ENCODE measurements around the gene NPC1. TPM values are rescaled to one million over a fixed set of nuclear protein-coding genes. Genes with fewer than 3 reads are reported as not detected.
A peak's percentile ranks its signal among the peaks of the same experiment; 100 is the strongest.
"Not testable (repeated sequence)": the region's sequence is repeated elsewhere in the genome, so short reads cannot be mapped to it uniquely, and the experiment has no call there.

Gene NPC1
- total RNA-seq, 2 experiments from 2014 or later: 34.6 to 35.0 TPM

- H3K27me3 Mint-ChIP-seq (ENCODE audit: low read depth); H3K9me3 Mint-ChIP-seq (ENCODE audit: insufficient read depth); DNase-seq; ATAC-seq: not testable (repeated sequence)
- peaks cover 41% of the 10 kb centered on the region for H3K4me1 Mint-ChIP-seq (ENCODE audit: low read depth)
- CTCF ChIA-PET: interaction anchor here (1.2 kb wide), 1 partner anchor 13 kb away, joined by 5 read pairs; no protein-coding TSS in a partner anchor
- peaks cover 58% of the 10 kb centered on the region for H3K36me3 Mint-ChIP-seq (ENCODE audit: low read depth)
- peak overlapping the region; percentile 48 for H3K27ac Mint-ChIP-seq
- peak overlapping the region; percentile 15 for H3K4me3 Mint-ChIP-seq
- POLR2A ChIA-PET: interaction anchor here (0.6 kb wide), 1 partner anchor 514 kb away, joined by 3 read pairs; no protein-coding TSS in a partner anchor
These were observed 74.1 kb downstream of the NPC1 start for GRCh38 chr18:23512216-23512615.

- H3K4me3 Mint-ChIP-seq; ATAC-seq; H3K9me3 Mint-ChIP-seq (ENCODE audit: insufficient read depth); H3K27ac Mint-ChIP-seq; H3K27me3 Mint-ChIP-seq (ENCODE audit: low read depth); DNase-seq: not testable (repeated sequence)
- ChIA-PET CTCF (interaction anchor here (0.9 to 1.2 kb wide), 2 partner anchors 13 to 23 kb away, joined by 5 to 9 read pairs; no protein-coding TSS in a partner anchor), POLR2A (interaction anchor here (0.6 kb wide), 1 partner anchor 79 kb away, joined by 4 read pairs; no protein-coding TSS in a partner anchor)
- peaks cover 62% of the 10 kb centered on the region for H3K36me3 Mint-ChIP-seq (ENCODE audit: low read depth)
- H3K4me1 Mint-ChIP-seq (ENCODE audit: low read depth): peaks cover 46% of the 10 kb centered on the region
These were observed 75.4 kb downstream of the NPC1 start for GRCh38 chr18:23510923-23511322.

GRCh38 chr18:23506393-23506792, 79.9 kb downstream of the NPC1 start:
- H3K9me3 Mint-ChIP-seq (ENCODE audit: insufficient read depth): no peaks in the 10 kb centered on the region
- H3K4me3 Mint-ChIP-seq: no peak overlapping the region
- no peak overlapping the region for H3K27ac Mint-ChIP-seq
- ChIA-PET POLR2A (no interaction called here), CTCF (interaction anchor here (0.8 to 6.3 kb wide), 3 partner anchors 9 to 19 kb away, joined by 3 to 42 read pairs (median 4); no protein-coding TSS in a partner anchor)
- DNase-seq (no peak), ATAC-seq (no peak)
- peaks cover 54% of the 10 kb centered on the region for H3K4me1 Mint-ChIP-seq (ENCODE audit: low read depth)
- peaks cover 51% of the 10 kb centered on the region for H3K36me3 Mint-ChIP-seq (ENCODE audit: low read depth)
- no peaks in the 10 kb centered on the region for H3K27me3 Mint-ChIP-seq (ENCODE audit: low read depth)

GRCh38 chr18:23504720-23505119, 81.6 kb downstream of the NPC1 start:
- Mint-ChIP-seq H3K27ac (peak overlapping the region; percentile 76), H3K4me1 (ENCODE audit: low read depth) (peaks cover 51% of the 10 kb centered on the region), H3K9me3 (ENCODE audit: insufficient read depth) (no peaks in the 10 kb centered on the region), H3K4me3 (peak overlapping the region; percentile 97), H3K27me3 (ENCODE audit: low read depth) (no peaks in the 10 kb centered on the region), H3K36me3 (ENCODE audit: low read depth) (peaks cover 37% of the 10 kb centered on the region)
- ChIA-PET POLR2A (no interaction called here), CTCF (interaction anchor here (1.0 to 6.3 kb wide), 5 partner anchors 11 to 198 kb away, joined by 3 to 42 read pairs (median 6); no protein-coding TSS in a partner anchor)
- ATAC-seq: no peak
- peak; percentile 39 for DNase-seq

- ChIA-PET CTCF (interaction anchor here (1.7 to 6.3 kb wide), 3 partner anchors 12 to 18 kb away, joined by 6 to 42 read pairs (median 13); no protein-coding TSS in a partner anchor), POLR2A (interaction anchor here (1.0 to 2.0 kb wide), 2 partner anchors 16 to 51 kb away, joined by 4 to 9 read pairs; partner anchors contain the start of gene RIOK3)
- H3K27ac Mint-ChIP-seq: peak overlapping the region; percentile 76
- H3K27me3 Mint-ChIP-seq (ENCODE audit: low read depth): no peaks in the 10 kb centered on the region
- peaks cover 57% of the 10 kb centered on the region for H3K4me1 Mint-ChIP-seq (ENCODE audit: low read depth)
- DNase-seq (peak; percentile 29), ATAC-seq (no peak)
- no peaks in the 10 kb centered on the region for H3K9me3 Mint-ChIP-seq (ENCODE audit: insufficient read depth)
- peak overlapping the region; percentile 97 for H3K4me3 Mint-ChIP-seq
- H3K36me3 Mint-ChIP-seq (ENCODE audit: low read depth): peaks cover 37% of the 10 kb centered on the region
These were observed 82.4 kb downstream of the NPC1 start for GRCh38 chr18:23503963-23504344.

GRCh38 chr18:23503038-23503962, 83.0 kb downstream of the NPC1 start, which contains the start of gene RMC1:
TSS of gene RMC1 (plus strand) at chr18:23503511. CDS start at chr18:23503619, 108 bp downstream.
- peak; percentile 89 for ATAC-seq
- DNase-seq: peak; percentile 97
- H3K4me3 Mint-ChIP-seq: peak within 1 kb of the TSS; percentile 97
- H3K27ac Mint-ChIP-seq: peak within 1 kb of the TSS; percentile 87
- H3K27me3 Mint-ChIP-seq (ENCODE audit: low read depth): no peaks in the 10 kb centered on the region
- H3K36me3 Mint-ChIP-seq (ENCODE audit: low read depth): peaks cover 31% of the 10 kb centered on the region
- ChIA-PET POLR2A (interaction anchor here (0.6 to 2.0 kb wide), 6 partner anchors 15 to 512 kb away, joined by 3 to 9 read pairs (median 4); partner anchors contain the start of genes NPC1 and RIOK3), CTCF (interaction anchor here (0.6 to 6.3 kb wide), 6 partner anchors 10 to 339 kb away, joined by 3 to 42 read pairs (median 5); no protein-coding TSS in a partner anchor)
- H3K9me3 Mint-ChIP-seq (ENCODE audit: insufficient read depth): no peaks in the 10 kb centered on the region
- peaks cover 60% of the 10 kb centered on the region for H3K4me1 Mint-ChIP-seq (ENCODE audit: low read depth)

- ChIA-PET CTCF (interaction anchor here (0.6 to 6.3 kb wide), 6 partner anchors 9 to 339 kb away, joined by 3 to 42 read pairs (median 4); no protein-coding TSS in a partner anchor), POLR2A (interaction anchor here (0.6 to 2.0 kb wide), 4 partner anchors 14 to 83 kb away, joined by 3 to 9 read pairs (median 4); partner anchors contain the start of gene NPC1)
- Mint-ChIP-seq H3K4me1 (ENCODE audit: low read depth) (peaks cover 61% of the 10 kb centered on the region), H3K27me3 (ENCODE audit: low read depth) (no peaks in the 10 kb centered on the region), H3K4me3 (peak overlapping the region; percentile 80), H3K27ac (peak overlapping the region; percentile 87), H3K9me3 (ENCODE audit: insufficient read depth) (no peaks in the 10 kb centered on the region), H3K36me3 (ENCODE audit: low read depth) (peaks cover 25% of the 10 kb centered on the region)
- no peak for ATAC-seq
- DNase-seq: no peak
These were observed 83.7 kb downstream of the NPC1 start for GRCh38 chr18:23502516-23503037.

GRCh38 chr18:23501626-23502025, 84.7 kb downstream of the NPC1 start:
- DNase-seq (no peak), ATAC-seq (no peak)
- H3K9me3 Mint-ChIP-seq (ENCODE audit: insufficient read depth): no peaks in the 10 kb centered on the region
- no peaks in the 10 kb centered on the region for H3K27me3 Mint-ChIP-seq (ENCODE audit: low read depth)
- H3K4me1 Mint-ChIP-seq (ENCODE audit: low read depth): peaks cover 53% of the 10 kb centered on the region
- H3K4me3 Mint-ChIP-seq: no peak overlapping the region
- ChIA-PET POLR2A (no interaction called here), CTCF (interaction anchor here (0.6 to 6.3 kb wide), 7 partner anchors 14 to 890 kb away, joined by 3 to 42 read pairs (median 4); no protein-coding TSS in a partner anchor)
- no peak overlapping the region for H3K27ac Mint-ChIP-seq
- peaks cover 17% of the 10 kb centered on the region for H3K36me3 Mint-ChIP-seq (ENCODE audit: low read depth)

GRCh38 chr18:23499291-23499781, 87.0 kb downstream of the NPC1 start:
- DNase-seq (no peak), ATAC-seq (no peak)
- Mint-ChIP-seq H3K4me3 (no peak overlapping the region), H3K4me1 (ENCODE audit: low read depth) (peaks cover 39% of the 10 kb centered on the region), H3K36me3 (ENCODE audit: low read depth) (peaks cover 5% of the 10 kb centered on the region), H3K27ac (no peak overlapping the region), H3K27me3 (ENCODE audit: low read depth) (no peaks in the 10 kb centered on the region), H3K9me3 (ENCODE audit: insufficient read depth) (no peaks in the 10 kb centered on the region)
- ChIA-PET POLR2A (interaction anchor here (1.2 kb wide), 1 partner anchor 46 kb away, joined by 3 read pairs; no protein-coding TSS in a partner anchor), CTCF (interaction anchor here (0.7 to 4.6 kb wide), 20 partner anchors 9 to 316 kb away, joined by 3 to 51 read pairs (median 9); partner anchors contain the start of genes NPC1 and RIOK3)

GRCh38 chr18:23498877-23499276, 87.4 kb downstream of the NPC1 start:
- ChIA-PET POLR2A (interaction anchor here (0.7 to 1.2 kb wide), 3 partner anchors 11 to 287 kb away, joined by 3 to 6 read pairs (median 3); no protein-coding TSS in a partner anchor), CTCF (interaction anchor here (0.7 to 4.6 kb wide), 42 partner anchors 9 to 528 kb away, joined by 3 to 51 read pairs (median 5); partner anchors contain the start of genes NPC1 and RIOK3)

GRCh38 chr18:23498117-23498516, 88.2 kb downstream of the NPC1 start:
- DNase-seq: no peak
- Mint-ChIP-seq H3K27ac (no peak overlapping the region), H3K4me1 (ENCODE audit: low read depth) (peaks cover 36% of the 10 kb centered on the region), H3K4me3 (no peak overlapping the region), H3K27me3 (ENCODE audit: low read depth) (no peaks in the 10 kb centered on the region), H3K36me3 (ENCODE audit: low read depth) (no peaks in the 10 kb centered on the region), H3K9me3 (ENCODE audit: insufficient read depth) (no peaks in the 10 kb centered on the region)
- no peak for ATAC-seq
- POLR2A ChIA-PET: interaction anchor here (1.2 kb wide), 2 partner anchors 10 to 45 kb away, joined by 3 to 6 read pairs; no protein-coding TSS in a partner anchor
- CTCF ChIA-PET: interaction anchor here (0.6 to 4.6 kb wide), 44 partner anchors 9 to 529 kb away, joined by 3 to 51 read pairs (median 5); partner anchors contain the start of genes NPC1 and RIOK3

More at GRCh38 chr18:23498877-23499276, 87.4 kb downstream of the NPC1 start:
- peak; percentile 55 for ATAC-seq
- peaks cover 1% of the 10 kb centered on the region for H3K36me3 Mint-ChIP-seq (ENCODE audit: low read depth)
- H3K9me3 Mint-ChIP-seq (ENCODE audit: insufficient read depth): no peaks in the 10 kb centered on the region
- H3K27me3 Mint-ChIP-seq (ENCODE audit: low read depth): no peaks in the 10 kb centered on the region
- H3K27ac Mint-ChIP-seq: peak overlapping the region; percentile 40
- H3K4me1 Mint-ChIP-seq (ENCODE audit: low read depth): peaks cover 36% of the 10 kb centered on the region
- DNase-seq: peak; percentile 87
- no peak overlapping the region for H3K4me3 Mint-ChIP-seq
